Lower leg skin (tissue), 4 donors: ENCODE measurements around the gene AP1S1. TPM values are rescaled to one million over a fixed set of nuclear protein-coding genes. Genes with fewer than 3 reads are reported as not detected.

Experiments used
- DNase-seq, 2 donors: peaks; one replicate each; pipeline ENCODE4 v3.0.0-alpha.2; 2019; ENCODE audit warnings: low spot score in 2 of 2
- H3K4me3 ChIP-seq: fragments of 200-600 bp; sonication (generic); 2 replicates; pipeline ENCODE4 v1.5.1; 2017; ENCODE audit warnings: mild to moderate bottlenecking, low read depth; ENCODE audit not compliant: poor library complexity, severe bottlenecking
- CTCF ChIP-seq, 3 donors: fragments of 450-650 bp; IDR thresholded peaks; one replicate each; pipeline ENCODE4 v1.5.1; 2016; ENCODE audit warnings: antibody characterized with exemption in 3 of 3, mild to moderate bottlenecking in 3 of 3, moderate library complexity in 2 of 3
- POLR2A ChIP-seq, 2 donors: fragments of 450-650 bp; IDR thresholded peaks; one replicate each; pipeline ENCODE4 v1.6.1; 2016 to 2017; ENCODE audit warnings: antibody characterized with exemption in 2 of 2, mild to moderate bottlenecking in 1 of 2, moderate library complexity in 1 of 2
- WGBS, 2 donors: methylation state at CpG; one replicate each; pipeline ENCODE4 v1.1.5; 2018; 5-methylcytosine and 5-hydroxymethylcytosine counted together
- intact Hi-C: fragments of 100-400 bp; cut with DNase I; formaldehyde crosslinking; loops from one replicate; pipeline ENCODE4 v1.15.0; 2023; ENCODE audit warnings: low total_unique reads
- total RNA-seq, 4 donors: library from RNA; depleted of rRNA; stranded (reverse); fragments of >200 nt; gene quantifications; one replicate each; pipeline ENCODE4 v1.1.0, GENCODE V29; 2016

The AP1S1 gene
- total RNA-seq, 4 donors from 2014 or later: 52.9 to 81.2 (median 61.2) TPM

GRCh38 chr7:101185258-101185839 lies 31.1 kb downstream of the AP1S1 start:
- WGBS, 2 donors: 50 to 51% methylated on average over 5 of the region's 5 CpGs
- intact Hi-C loops: loop anchor here (5.0 kb wide), 1 partner anchor 742 kb away; no protein-coding TSS in a partner anchor

DNA sequence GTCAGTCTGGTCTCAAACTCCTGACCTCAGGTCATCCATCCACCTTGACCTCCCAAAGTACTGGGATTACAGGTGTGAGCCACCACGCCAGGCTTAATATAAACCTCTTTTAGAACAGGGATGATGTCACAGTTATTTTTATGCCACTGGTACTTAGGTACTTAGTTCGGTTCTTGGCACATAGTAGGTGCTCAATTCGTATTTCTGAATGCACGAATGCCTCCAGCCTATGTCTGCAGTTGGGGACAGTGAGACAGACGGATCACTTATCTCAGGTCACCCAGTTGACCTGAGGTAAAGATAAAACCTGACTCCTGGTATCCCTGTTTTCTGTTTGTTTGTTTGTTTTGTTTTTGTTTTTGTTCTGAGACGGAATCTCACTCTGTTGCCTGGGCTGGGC lies 31.9 kb downstream of the AP1S1 start:
- no peak for TF ChIP-seq POLR2A (IDR thresholded peaks at IDR 0.05)
- no peak for TF ChIP-seq CTCF (IDR thresholded peaks at IDR 0.05)
- H3K4me3 ChIP-seq: no peak overlapping the region
- 69 to 74% methylated on average over 6 of the region's 6 CpGs for WGBS, 2 donors
- intact Hi-C loops: loop anchor here (5.0 kb wide), 1 partner anchor 741 kb away; no protein-coding TSS in a partner anchor
- no peak for DNase-seq

More at GRCh38 chr7:101185258-101185839, 31.1 kb downstream of the AP1S1 start:
- no peak overlapping the region for H3K4me3 ChIP-seq
- DNase-seq: no peak
- TF ChIP-seq POLR2A (IDR thresholded peaks at IDR 0.05) (no peak), CTCF (IDR thresholded peaks at IDR 0.05) (no peak)

- H3K4me3 ChIP-seq: no peak overlapping the region
- TF ChIP-seq CTCF (IDR thresholded peaks at IDR 0.05) (no peak), POLR2A (IDR thresholded peaks at IDR 0.05) (no peak)
- intact Hi-C loops: loop anchor here (5.0 kb wide), 1 partner anchor 740 kb away; no protein-coding TSS in a partner anchor
- no peak for DNase-seq
- WGBS, 2 donors: 73 to 76% methylated on average over 4 of the region's 4 CpGs
These were observed 32.7 kb downstream of the AP1S1 start for GRCh38 chr7:101186844-101187428.

GRCh38 chr7:101189109-101189508 lies 34.8 kb downstream of the AP1S1 start:
- TF ChIP-seq POLR2A (IDR thresholded peaks at IDR 0.05): no peak
- DNase-seq: no peak
- WGBS, 2 donors: 79% methylated on average over 8 of the region's 8 CpGs
- intact Hi-C loops: loop anchor here (5.0 kb wide), 1 partner anchor 738 kb away; no protein-coding TSS in a partner anchor
- H3K4me3 ChIP-seq: no peak overlapping the region

- H3K4me3 ChIP-seq: no peak overlapping the region
- intact Hi-C loops: no loop called here
- TF ChIP-seq CTCF (IDR thresholded peaks at IDR 0.05) (no peak), POLR2A (IDR thresholded peaks at IDR 0.05) (no peak)
- 88% methylated on average over 17 of the region's 17 CpGs for WGBS, 2 donors
- no peak for DNase-seq
These were observed 41.6 kb downstream of the AP1S1 start for GRCh38 chr7:101195884-101196283.

GRCh38 chr7:101197991-101198390 lies 43.7 kb downstream of the AP1S1 start:
- WGBS, 2 donors: 83 to 84% methylated on average over 20 to 21 of the region's 21 CpGs
- DNase-seq: no peak
- no peak overlapping the region for H3K4me3 ChIP-seq
- intact Hi-C loops: no loop called here
- TF ChIP-seq CTCF (IDR thresholded peaks at IDR 0.05): no peak
- TF ChIP-seq POLR2A (IDR thresholded peaks at IDR 0.05): no peak
